Activated CD4-positive, alpha-beta T cell treated with anti-CD3 and anti-CD28 coated beads, Interleukin-2, Interleukin-4, amounts not matched to agents 100 ng/mL and 50 ng/mL, durations not matched to agents 16 hours and 8 hours (primary cell): ENCODE data around the gene ATG4B.

Experiments
- DNase-seq: peaks from one replicate; pipeline ENCODE4 v3.0.0-alpha.2; 2020; ENCODE audit warnings: low spot score

Gene ATG4B

GRCh38 chr2:241666627-241667400 is 29.3 kb downstream of the ATG4B start:
- no peak for DNase-seq

GRCh38 chr2:241668354-241668753 is 30.9 kb downstream of the ATG4B start:
- DNase-seq, result no peak

- no peak for DNase-seq
These were observed 31.3 kb downstream of the ATG4B start for GRCh38 chr2:241668839-241669238.

GRCh38 chr2:241670333-241671110 is 33.0 kb downstream of the ATG4B start:
- no peak for DNase-seq

- DNase-seq, result no peak
These were observed 34.2 kb downstream of the ATG4B start for GRCh38 chr2:241671457-241672240.

GRCh38 chr2:241672243-241673188 is 35.0 kb downstream of the ATG4B start:
- DNase-seq, result no peak

- no peak for DNase-seq
These were observed 35.7 kb downstream of the ATG4B start for GRCh38 chr2:241673189-241673663.

GRCh38 chr2:241673797-241674725 is 36.6 kb downstream of the ATG4B start:
- no peak for DNase-seq

GRCh38 chr2:241675885-241676284 is 38.4 kb downstream of the ATG4B start:
- DNase-seq, result no peak

GRCh38 chr2:241676665-241677064 is 39.2 kb downstream of the ATG4B start:
- DNase-seq, result no peak

- DNase-seq, result no peak
These were observed 39.9 kb downstream of the ATG4B start for GRCh38 chr2:241677392-241677791.

GRCh38 chr2:241678307-241678706 is 40.8 kb downstream of the ATG4B start:
- no peak for DNase-seq

GRCh38 chr2:241678784-241679540 is 41.5 kb downstream of the ATG4B start:
- no peak for DNase-seq

- no peak for DNase-seq
These were observed 42.6 kb downstream of the ATG4B start for GRCh38 chr2:241680044-241680443.

GRCh38 chr2:241680827-241681599 is 43.5 kb downstream of the ATG4B start:
- DNase-seq, result no peak

GRCh38 chr2:241686324-241686649 is 48.8 kb downstream of the ATG4B start:
- no peak for DNase-seq

GRCh38 chr2:241686650-241687425 is 49.3 kb downstream of the ATG4B start, which contains the start of gene DTYMK:
Gene DTYMK, minus strand, starts transcription at chr2:241686815. Its CDS starts 32 bp downstream, at chr2:241686783.
- DNase-seq, result peak; percentile 96

GRCh38 chr2:241689306-241689705 is 51.8 kb downstream of the ATG4B start:
- no peak for DNase-seq
